Fibroblast of lung (primary cell): Measurements from ENCODE around the gene TEAD2. TPM values are rescaled to one million over a fixed set of nuclear protein-coding genes. Genes with fewer than 3 reads are reported as not detected.

Experiments
- DNase-seq, 2 donors: peaks; one replicate each; pipeline versions ENCODE4 v3.0.0 to v3.0.0-alpha.2; 2010; ENCODE audit warnings: low read depth in 2 of 2
- H2AFZ ChIP-seq: 2 replicates; pipeline ENCODE4 v1.5.1; 2012; ENCODE audit warnings: low read length, control low read depth, inconsistent platforms
- H3K27ac ChIP-seq: 2 replicates; pipeline ENCODE4 v1.5.1; 2011; ENCODE audit warnings: low read length, control low read depth; ENCODE audit not compliant: insufficient read depth
- H3K27me3 ChIP-seq: 2 replicates; pipeline ENCODE4 v1.5.1; 2011; ENCODE audit warnings: mild to moderate bottlenecking, low read length; ENCODE audit not compliant: control insufficient read depth, insufficient read depth
- H3K36me3 ChIP-seq: 2 replicates; pipeline ENCODE4 v1.5.1; 2011; ENCODE audit warnings: low read length; ENCODE audit not compliant: control insufficient read depth, insufficient read depth
- H3K4me1 ChIP-seq: 2 replicates; pipeline ENCODE4 v1.5.1; 2011; ENCODE audit warnings: low read length; ENCODE audit not compliant: control insufficient read depth, insufficient read depth; ENCODE audit errors: extremely low read depth
- H3K4me2 ChIP-seq: 2 replicates; pipeline ENCODE4 v1.5.1; 2011; ENCODE audit warnings: low read length, control low read depth; ENCODE audit not compliant: insufficient read depth; ENCODE audit errors: extremely low read depth
- H3K4me3 ChIP-seq, 4 experiments: fragments of 200-600 bp in 1 of 4; sonication (generic) in 1 of 4; replicated peaks in 1 of 4; 2 replicates each; pipeline ENCODE4 v1.5.1; 2011 to 2016; ENCODE audit warnings: low read length in 4 of 4, low read depth in 3 of 4, mild to moderate bottlenecking in 3 of 4, control low read depth in 2 of 4, inconsistent platforms in 1 of 4, mixed read lengths in 1 of 4; ENCODE audit not compliant: insufficient read depth in 1 of 4; ENCODE audit errors: control extremely low read depth in 1 of 4
- H3K79me2 ChIP-seq: 2 replicates; pipeline ENCODE4 v1.5.1; 2012; ENCODE audit warnings: mild to moderate bottlenecking, low read length, inconsistent platforms; ENCODE audit not compliant: control insufficient read depth, insufficient read depth
- H3K9ac ChIP-seq: 2 replicates; pipeline ENCODE4 v1.5.1; 2011; ENCODE audit warnings: mild to moderate bottlenecking, low read length, control low read depth; ENCODE audit not compliant: insufficient read depth
- H3K9me3 ChIP-seq: 2 replicates; pipeline ENCODE4 v1.5.1; 2012; ENCODE audit warnings: low read depth, low read length; ENCODE audit not compliant: control insufficient read depth, insufficient read depth
- H4K20me1 ChIP-seq: 2 replicates; pipeline ENCODE4 v1.5.1; 2011; ENCODE audit warnings: low read length; ENCODE audit not compliant: control insufficient read depth, insufficient read depth; ENCODE audit errors: extremely low read depth
- CTCF ChIP-seq, 2 donors: IDR thresholded peaks in 1 of 2; conservative IDR thresholded peaks in 1 of 2; 1 replicate in 1 of 2; 2 replicates in 1 of 2; pipeline ENCODE4 v1.5.1; 2011 to 2012; ENCODE audit warnings: low read length in 2 of 2, control low read depth in 1 of 2, inconsistent platforms in 1 of 2, low read depth in 1 of 2, mild to moderate bottlenecking in 1 of 2
- EZH2 ChIP-seq: IDR thresholded peaks from 2 replicates; pipeline ENCODE4 v1.5.1; 2012; ENCODE audit warnings: low read length, control low read depth, mild to moderate bottlenecking; ENCODE audit errors: missing control alignments
- polyA plus RNA-seq, 2 donors: library from polyadenylated mRNA; depleted of rRNA in 1 of 2; stranded (reverse) in 1 of 2; unstranded in 1 of 2; fragments of >200 nt; gene quantifications; 2 replicates each; pipeline ENCODE4 v1.2.1, GENCODE V29; 2011 to 2012; ENCODE audit warnings: missing spikeins in 1 of 2
- total RNA-seq: library from RNA; depleted of rRNA; stranded (reverse); fragments of >200 nt; gene quantifications from 2 replicates; pipeline ENCODE4 v1.2.1, GENCODE V29; 2014

TEAD2 gene
- total and polyA plus RNA-seq, 2 donors (not counting 1 experiment from before 2014, with no cell fraction given): 19.2 to 22.7 TPM

DNA sequence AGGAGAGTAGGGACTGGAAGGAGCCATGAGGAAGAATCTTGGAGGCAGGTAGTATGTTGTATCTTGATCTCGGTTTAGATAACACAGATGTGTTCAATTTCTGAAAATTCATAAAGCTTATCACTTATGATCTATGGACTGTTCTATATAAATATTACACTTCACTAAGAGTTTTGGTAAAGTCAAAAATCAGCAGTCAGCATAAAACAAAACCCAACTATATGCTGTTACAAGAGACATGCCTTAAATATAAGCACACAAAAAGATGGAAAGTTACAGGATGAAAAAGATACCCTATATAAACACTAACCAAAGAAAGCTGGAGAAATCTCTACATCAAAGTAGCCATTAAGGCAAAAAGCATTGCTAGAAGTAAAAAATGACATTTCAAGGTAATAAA, 21.4 kb upstream of the TEAD2 start:
- no peak overlapping the region for H3K27ac ChIP-seq
- no peaks in the 10 kb centered on the region for H3K36me3 ChIP-seq
- no peak overlapping the region for H3K4me2 ChIP-seq
- no peaks in the 10 kb centered on the region for H3K79me2 ChIP-seq
- H3K9ac ChIP-seq: no peak overlapping the region
- no peak for DNase-seq
- peaks cover 4% of the 10 kb centered on the region for H3K27me3 ChIP-seq
- no peak overlapping the region for H2AFZ ChIP-seq
- no peaks in the 10 kb centered on the region for H3K9me3 ChIP-seq
- TF ChIP-seq EZH2: no peak
- TF ChIP-seq CTCF (conservative IDR thresholded peaks at IDR 0.05 in 1 of 2, IDR thresholded peaks at IDR 0.05 in 1 of 2; ENCODE audit: low read depth in 1 of 2, low read length in 2 of 2): no peak
- no peaks in the 10 kb centered on the region for H4K20me1 ChIP-seq
- H3K4me3 ChIP-seq: no peak overlapping the region
- H3K4me1 ChIP-seq: no peaks in the 10 kb centered on the region

- Histone ChIP-seq H3K9me3 (no peaks in the 10 kb centered on the region), H3K27ac (no peak overlapping the region), H3K36me3 (no peaks in the 10 kb centered on the region), H3K4me3 (no peak overlapping the region), H3K4me1 (no peaks in the 10 kb centered on the region), H4K20me1 (no peaks in the 10 kb centered on the region), H2AFZ (no peak overlapping the region), H3K4me2 (no peak overlapping the region), H3K27me3 (peaks cover 4% of the 10 kb centered on the region), H3K9ac (no peak overlapping the region), H3K79me2 (no peaks in the 10 kb centered on the region)
- no peak for DNase-seq
- no peak for TF ChIP-seq EZH2
- TF ChIP-seq CTCF (conservative IDR thresholded peaks at IDR 0.05 in 1 of 2, IDR thresholded peaks at IDR 0.05 in 1 of 2; ENCODE audit: low read depth in 1 of 2, low read length in 2 of 2): no peak
Measured at GRCh38 chr19:49382639-49383038, 20.4 kb upstream of the TEAD2 start.

GRCh38 chr19:49380391-49380790, 18.2 kb upstream of the TEAD2 start:
- Histone ChIP-seq H2AFZ (no peak overlapping the region), H3K4me2 (no peak overlapping the region), H3K27me3 (peaks cover 4% of the 10 kb centered on the region), H3K9me3 (no peaks in the 10 kb centered on the region), H3K9ac (no peak overlapping the region), H3K79me2 (no peaks in the 10 kb centered on the region), H4K20me1 (no peaks in the 10 kb centered on the region), H3K4me1 (no peaks in the 10 kb centered on the region), H3K4me3 (no peak overlapping the region), H3K36me3 (no peaks in the 10 kb centered on the region), H3K27ac (no peak overlapping the region)
- no peak for DNase-seq
- TF ChIP-seq CTCF (conservative IDR thresholded peaks at IDR 0.05 in 1 of 2, IDR thresholded peaks at IDR 0.05 in 1 of 2; ENCODE audit: low read depth in 1 of 2, low read length in 2 of 2): no peak
- no peak for TF ChIP-seq EZH2
